ENCODE data around the gene TRDN. TPM values are rescaled to one million over a fixed set of nuclear protein-coding genes. Genes with fewer than 3 reads are reported as not detected.

TRDN gene
- total RNA-seq, 1 donor from 2014 or later, result not detected

DNA sequence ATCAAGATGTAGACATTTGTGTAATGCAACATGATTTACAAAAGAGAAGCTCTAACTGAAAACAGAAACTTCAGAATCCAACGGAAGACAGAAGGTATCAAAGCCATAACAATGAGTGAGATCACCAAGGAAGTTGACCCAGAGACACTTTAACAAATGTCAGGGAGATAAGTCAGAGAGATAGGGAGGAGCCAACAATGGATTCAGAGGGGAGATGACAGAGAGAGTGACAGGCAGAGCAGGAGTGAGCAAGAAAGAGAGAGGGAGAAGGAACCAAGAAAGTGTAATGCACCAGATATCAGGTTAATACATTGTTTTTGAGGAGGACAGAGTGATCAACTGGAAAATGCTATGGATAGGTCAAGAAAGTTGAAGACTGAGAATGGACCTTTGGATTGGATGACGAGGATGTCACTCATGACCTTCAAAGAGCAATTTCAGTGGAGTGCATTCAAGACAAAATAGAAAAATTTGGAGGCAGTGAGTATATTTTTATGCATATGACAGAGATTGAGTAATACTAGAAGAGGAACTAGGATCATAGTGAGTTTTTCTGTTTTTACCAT, 86.6 kb downstream of the TRDN start:
- no peaks in the 10 kb centered on the region for H3K4me1 ChIP-seq
- no peak overlapping the region for H3K27ac ChIP-seq
- ATAC-seq (no peak), DNase-seq (no peak)
- H3K27me3 ChIP-seq (ENCODE audit: low read depth), result no peaks in the 10 kb centered on the region
- TF ChIP-seq, protein P1, sequence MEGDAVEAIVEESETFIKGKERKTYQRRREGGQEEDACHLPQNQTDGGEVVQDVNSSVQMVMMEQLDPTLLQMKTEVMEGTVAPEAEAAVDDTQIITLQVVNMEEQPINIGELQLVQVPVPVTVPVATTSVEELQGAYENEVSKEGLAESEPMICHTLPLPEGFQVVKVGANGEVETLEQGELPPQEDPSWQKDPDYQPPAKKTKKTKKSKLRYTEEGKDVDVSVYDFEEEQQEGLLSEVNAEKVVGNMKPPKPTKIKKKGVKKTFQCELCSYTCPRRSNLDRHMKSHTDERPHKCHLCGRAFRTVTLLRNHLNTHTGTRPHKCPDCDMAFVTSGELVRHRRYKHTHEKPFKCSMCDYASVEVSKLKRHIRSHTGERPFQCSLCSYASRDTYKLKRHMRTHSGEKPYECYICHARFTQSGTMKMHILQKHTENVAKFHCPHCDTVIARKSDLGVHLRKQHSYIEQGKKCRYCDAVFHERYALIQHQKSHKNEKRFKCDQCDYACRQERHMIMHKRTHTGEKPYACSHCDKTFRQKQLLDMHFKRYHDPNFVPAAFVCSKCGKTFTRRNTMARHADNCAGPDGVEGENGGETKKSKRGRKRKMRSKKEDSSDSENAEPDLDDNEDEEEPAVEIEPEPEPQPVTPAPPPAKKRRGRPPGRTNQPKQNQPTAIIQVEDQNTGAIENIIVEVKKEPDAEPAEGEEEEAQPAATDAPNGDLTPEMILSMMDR (IDR thresholded peaks at IDR 0.05), result no peak
- H3K4me3 ChIP-seq, result no peak overlapping the region
- no peaks in the 10 kb centered on the region for H3K9me3 ChIP-seq
- no peaks in the 10 kb centered on the region for H3K36me3 ChIP-seq
- intact Hi-C loops (cut with DNase I), result no loop called here

DNA sequence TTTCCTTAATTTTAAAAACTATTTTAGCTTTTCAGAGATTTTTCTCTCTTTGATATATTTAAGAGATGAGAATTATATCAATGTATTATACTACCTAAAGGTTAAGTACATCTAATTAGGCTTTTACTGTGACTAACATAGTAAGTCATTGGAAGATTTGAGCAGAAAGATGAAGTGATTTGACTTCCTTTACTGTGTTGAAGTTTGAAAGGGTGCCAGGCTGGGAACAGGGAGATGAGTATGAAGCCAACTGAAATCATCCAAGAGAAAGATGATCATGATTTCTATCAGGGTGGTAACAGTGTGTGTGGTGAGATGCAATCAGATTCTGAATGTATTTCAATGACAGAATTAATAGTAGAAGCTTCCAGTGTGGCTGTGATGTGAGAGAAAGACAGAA, 87.3 kb downstream of the TRDN start:
- H3K27me3 ChIP-seq (ENCODE audit: low read depth), result no peaks in the 10 kb centered on the region
- H3K36me3 ChIP-seq, result no peaks in the 10 kb centered on the region
- DNase-seq (no peak), ATAC-seq (no peak)
- intact Hi-C loops (cut with DNase I), result no loop called here
- H3K4me1 ChIP-seq, result no peaks in the 10 kb centered on the region
- H3K4me3 ChIP-seq, result no peak overlapping the region
- no peaks in the 10 kb centered on the region for H3K9me3 ChIP-seq
- H3K27ac ChIP-seq, result no peak overlapping the region
- TF ChIP-seq, protein P1 (IDR thresholded peaks at IDR 0.05), result no peak

DNA sequence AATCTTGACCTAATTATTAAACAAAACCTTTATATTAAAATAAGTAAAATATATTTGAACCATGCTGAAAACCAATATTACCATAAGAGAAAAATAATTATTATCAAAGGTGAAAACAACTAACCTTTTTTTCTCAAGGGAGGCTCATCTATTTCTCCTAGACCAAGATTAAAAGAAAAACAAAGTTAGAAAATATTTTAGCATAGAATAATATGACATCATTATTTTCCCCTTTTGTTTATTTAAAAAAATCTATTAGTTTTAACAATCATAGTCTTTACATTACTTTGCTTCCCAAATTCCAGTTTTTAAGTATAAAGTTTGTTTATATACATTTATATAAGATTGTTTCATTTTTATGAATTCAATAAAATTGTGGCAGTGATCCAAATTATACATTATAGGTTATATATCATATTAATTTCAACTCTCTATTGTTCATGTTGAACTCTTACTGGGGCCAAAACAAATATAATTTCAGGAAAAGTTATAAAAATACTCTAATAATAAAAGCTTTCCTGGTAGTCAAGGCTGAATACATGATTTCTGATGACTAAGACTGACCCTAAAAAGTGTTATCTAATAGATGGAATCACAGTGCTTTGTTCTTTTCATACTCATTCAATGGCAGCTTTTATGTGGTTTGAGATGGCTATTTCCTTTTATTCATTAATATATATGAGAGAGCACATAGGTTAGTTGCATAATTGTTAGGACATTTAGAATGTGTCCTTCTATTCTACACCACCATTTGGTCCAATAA, 89.4 kb downstream of the TRDN start:
- Histone ChIP-seq H3K4me3 (no peak overlapping the region), H3K9me3 (no peaks in the 10 kb centered on the region), H3K36me3 (no peaks in the 10 kb centered on the region), H3K27me3 (ENCODE audit: low read depth) (no peaks in the 10 kb centered on the region), H3K27ac (no peak overlapping the region), H3K4me1 (no peaks in the 10 kb centered on the region)
- no peak for ATAC-seq
- TF ChIP-seq, protein P1 (IDR thresholded peaks at IDR 0.05), result no peak
- DNase-seq, result no peak
- intact Hi-C loops (cut with DNase I), result no loop called here

DNA sequence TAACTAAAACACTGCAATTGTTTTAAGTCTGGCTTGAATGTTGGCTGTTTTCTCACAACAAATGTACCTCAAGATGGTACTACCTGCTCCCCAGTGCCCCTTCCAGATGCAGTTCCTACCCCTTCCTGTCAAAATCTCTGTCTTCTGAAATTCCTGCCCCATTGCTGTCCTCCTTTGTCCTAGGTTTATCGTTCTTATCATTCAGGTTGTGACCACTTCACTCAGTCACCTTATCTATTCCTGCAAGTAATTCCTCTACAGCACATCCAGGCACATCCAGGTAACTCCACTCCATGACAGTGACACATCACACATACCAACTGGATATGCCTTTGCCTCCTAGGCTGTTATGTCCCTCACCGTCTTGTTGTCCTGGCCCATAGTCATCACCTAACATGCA, 90.2 kb downstream of the TRDN start:
- intact Hi-C loops (cut with DNase I), result no loop called here
- no peak for ATAC-seq
- H3K36me3 ChIP-seq, result no peaks in the 10 kb centered on the region
- DNase-seq, result no peak
- no peak overlapping the region for H3K4me3 ChIP-seq
- no peaks in the 10 kb centered on the region for H3K4me1 ChIP-seq
- no peaks in the 10 kb centered on the region for H3K27me3 ChIP-seq (ENCODE audit: low read depth)
- H3K27ac ChIP-seq, result no peak overlapping the region
- H3K9me3 ChIP-seq, result no peaks in the 10 kb centered on the region
- TF ChIP-seq, protein P1 (IDR thresholded peaks at IDR 0.05), result no peak

DNA sequence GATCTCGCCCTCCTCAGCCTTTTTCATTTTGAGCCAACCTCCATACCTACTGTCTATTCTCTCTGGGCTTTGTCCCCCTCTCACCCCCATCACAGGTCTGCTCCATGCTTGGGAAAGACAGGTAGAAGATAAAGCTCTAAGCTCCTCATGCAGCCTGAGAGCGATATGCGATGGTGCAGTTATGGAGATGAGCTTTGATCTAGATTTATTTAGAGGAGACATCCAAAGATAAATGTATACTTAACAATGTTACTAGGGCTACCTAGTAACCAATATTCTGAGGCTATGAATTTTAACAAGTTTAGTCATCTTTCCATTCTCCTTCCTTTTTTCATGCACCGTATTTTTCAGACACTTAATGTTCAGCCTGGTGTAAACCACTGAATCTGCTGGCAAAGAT, 95.3 kb downstream of the TRDN start:
- H3K9me3 ChIP-seq, result no peaks in the 10 kb centered on the region
- DNase-seq (no peak), ATAC-seq (no peak)
- H3K4me3 ChIP-seq, result no peak overlapping the region
- TF ChIP-seq, protein P1 (IDR thresholded peaks at IDR 0.05), result no peak
- intact Hi-C loops (cut with DNase I), result no loop called here
- no peaks in the 10 kb centered on the region for H3K36me3 ChIP-seq
- H3K27ac ChIP-seq, result no peak overlapping the region
- no peaks in the 10 kb centered on the region for H3K27me3 ChIP-seq (ENCODE audit: low read depth)
- no peaks in the 10 kb centered on the region for H3K4me1 ChIP-seq
